T1000 (cell line): Measurements from ENCODE around the gene NUP93.

Experiments used
- DNase-seq: peaks from one replicate; lab custom pipeline; 2025; ENCODE audit warnings: mixed read lengths; lab: John Stamatoyannopoulos, UW

Gene NUP93

DNA sequence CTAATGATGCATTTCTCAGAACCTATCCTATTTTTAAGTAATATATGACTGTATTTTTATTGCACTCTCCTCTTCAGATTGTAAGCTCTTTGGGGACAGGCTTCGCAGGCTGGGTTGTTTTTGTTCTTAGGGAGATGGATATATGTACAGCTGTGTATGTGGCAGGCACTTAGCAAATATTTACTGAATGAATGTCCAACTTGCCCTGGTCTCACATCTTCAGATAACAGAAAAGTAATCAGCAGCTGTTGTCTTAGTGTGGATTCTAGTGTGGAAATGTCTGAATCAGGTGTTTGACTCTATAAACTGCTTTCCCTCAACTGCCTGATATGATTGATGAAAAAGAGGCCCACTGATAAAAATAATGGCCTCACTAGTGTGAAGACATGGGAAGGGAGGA lies 88.0 kb downstream of the NUP93 start:
- DNase-seq: no peak

DNA sequence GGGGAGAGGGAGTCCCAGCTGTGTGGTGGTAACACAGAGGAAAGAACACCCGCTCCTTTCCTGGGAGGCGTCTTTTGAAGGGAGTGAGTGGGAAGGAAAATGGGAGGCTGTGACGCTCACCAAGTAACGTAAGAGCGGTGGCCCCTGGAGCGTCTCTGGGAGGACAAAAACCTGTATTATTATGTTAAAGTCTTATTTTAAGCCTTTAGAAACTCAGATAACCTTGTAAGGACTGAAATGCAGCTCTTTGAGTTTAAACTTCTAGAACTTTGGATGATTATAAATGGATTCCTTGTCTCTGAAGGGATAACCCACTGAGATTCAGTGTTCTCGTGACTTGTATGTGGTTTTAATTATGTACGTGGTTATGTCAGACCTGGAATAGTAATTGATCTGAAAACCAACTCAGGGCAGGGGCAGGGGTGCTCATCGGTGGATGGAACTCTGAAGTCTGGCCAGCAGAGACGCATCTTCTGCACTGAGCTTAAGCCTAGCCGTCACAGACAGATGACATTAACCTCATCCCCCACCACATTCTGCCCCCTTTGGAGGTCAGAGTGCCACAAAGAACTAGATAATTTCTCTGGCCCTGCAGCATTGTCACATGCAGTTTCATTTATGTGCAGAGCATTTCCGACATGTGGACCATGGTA lies 93.3 kb downstream of the NUP93 start:
- DNase-seq: no peak

DNA sequence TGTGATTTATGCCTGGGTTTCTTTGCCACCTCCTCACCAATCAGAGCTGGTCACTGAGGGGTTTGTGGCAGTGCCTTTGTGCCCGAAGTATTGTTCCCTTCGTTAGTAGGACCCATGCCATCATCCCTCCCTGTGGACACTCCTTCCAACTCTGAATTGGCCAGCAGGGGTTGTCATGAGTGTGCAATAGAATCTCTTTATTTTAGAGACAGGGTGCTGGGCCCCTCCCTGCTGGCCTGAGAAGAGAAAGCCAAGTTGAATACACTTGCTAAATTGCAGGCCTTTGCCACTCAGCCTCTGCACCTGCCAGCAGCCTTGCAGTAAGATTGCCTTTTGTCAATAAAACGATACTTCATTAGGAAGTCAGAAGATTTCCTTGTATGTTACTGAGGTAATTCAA lies 94.4 kb downstream of the NUP93 start:
- DNase-seq: no peak

DNA sequence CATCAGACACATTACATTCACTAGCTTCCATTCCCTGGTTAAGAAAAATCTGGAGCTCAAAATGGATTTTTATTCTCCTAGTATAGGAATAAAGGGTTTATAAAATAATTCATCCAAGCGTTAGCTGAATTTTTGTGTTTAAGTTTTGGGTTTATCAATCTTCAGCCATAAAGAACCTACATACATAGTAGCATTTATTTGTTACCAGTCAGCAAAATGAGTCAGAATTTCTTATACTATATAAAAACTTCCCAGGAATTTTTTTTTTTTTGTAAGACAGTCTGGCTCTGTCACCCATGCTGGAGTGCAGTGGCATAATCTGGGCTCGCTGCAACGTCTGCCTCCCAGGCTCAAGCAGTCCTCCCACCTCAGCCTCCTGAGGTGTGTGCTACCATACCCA lies 94.9 kb downstream of the NUP93 start:
- no peak for DNase-seq

DNA sequence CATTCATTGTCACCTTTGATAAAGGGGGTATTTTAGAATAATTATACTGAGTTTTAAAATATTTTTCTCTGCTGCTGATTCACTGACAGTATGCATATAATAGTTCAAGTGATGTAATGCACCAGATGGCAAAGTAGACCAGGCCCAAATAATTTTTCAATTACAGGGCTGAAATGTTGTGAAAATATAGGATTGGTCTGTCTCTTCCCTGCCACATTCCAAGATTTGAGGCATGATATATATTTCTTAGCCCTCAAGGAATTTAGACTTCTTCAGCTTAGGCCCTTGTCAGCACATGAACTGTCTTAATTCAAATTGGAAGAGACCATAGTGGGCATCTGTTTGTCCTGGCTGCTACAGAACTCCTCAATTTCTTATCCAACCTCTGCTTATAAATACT lies 95.9 kb downstream of the NUP93 start:
- DNase-seq: no peak

DNA sequence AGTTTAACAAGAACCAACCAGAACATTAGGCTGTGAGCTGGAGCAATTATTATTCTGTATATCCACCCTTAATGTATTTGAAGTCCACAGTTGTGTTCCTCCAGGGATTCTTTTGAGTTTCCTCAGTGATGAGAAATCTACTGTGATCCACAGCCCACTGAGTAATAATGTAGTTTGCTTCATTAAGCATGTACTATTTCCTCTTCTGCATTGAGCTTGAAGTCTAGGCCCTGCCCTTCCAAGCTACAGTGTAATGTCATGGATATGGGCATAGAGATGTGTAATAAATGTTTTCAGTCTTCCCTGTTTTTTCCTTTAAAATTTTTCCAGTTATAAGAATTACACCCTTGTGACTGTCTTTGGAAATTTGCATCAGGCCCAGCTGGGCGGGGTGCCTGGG lies 98.7 kb downstream of the NUP93 start:
- DNase-seq: no peak

DNA sequence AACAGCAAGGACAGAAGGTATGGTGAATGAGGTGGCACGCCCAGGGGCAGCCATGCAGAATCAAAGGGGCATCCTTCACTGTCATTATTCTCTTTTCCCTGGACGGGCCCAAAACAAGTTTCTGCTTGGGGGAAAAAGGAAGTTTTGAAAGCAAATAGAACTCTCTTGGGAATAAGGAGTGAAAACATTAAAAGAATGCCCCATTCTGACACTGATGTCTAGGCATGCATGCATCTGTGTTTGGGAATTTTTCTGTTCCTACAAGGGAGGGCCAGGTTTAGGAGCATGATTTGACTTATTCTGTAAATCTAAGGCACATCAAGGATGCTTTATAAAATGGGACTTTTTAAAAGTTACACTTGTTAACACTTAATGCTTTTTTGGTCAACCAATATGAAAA lies 100.7 kb downstream of the NUP93 start:
- DNase-seq: no peak

DNA sequence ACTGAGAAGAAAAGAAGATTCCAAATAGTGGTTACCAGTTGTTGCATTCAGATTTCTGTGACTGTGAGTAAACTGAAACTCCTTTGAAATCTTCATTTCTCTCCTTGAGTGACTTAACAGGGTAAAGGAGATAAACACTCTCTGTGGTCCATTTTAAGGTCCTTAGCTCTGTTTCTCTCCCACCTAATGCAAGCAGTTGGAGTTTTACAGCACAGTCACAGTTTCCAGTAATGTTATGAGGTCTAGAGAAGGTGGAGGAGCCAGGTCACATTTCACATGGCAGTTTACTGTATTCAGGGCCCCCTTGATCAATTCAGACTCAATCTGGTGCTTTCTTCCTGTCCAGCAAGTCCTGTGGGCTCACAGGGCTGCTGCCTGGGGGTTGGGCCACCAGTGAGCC lies 102.8 kb downstream of the NUP93 start:
- DNase-seq: no peak

DNA sequence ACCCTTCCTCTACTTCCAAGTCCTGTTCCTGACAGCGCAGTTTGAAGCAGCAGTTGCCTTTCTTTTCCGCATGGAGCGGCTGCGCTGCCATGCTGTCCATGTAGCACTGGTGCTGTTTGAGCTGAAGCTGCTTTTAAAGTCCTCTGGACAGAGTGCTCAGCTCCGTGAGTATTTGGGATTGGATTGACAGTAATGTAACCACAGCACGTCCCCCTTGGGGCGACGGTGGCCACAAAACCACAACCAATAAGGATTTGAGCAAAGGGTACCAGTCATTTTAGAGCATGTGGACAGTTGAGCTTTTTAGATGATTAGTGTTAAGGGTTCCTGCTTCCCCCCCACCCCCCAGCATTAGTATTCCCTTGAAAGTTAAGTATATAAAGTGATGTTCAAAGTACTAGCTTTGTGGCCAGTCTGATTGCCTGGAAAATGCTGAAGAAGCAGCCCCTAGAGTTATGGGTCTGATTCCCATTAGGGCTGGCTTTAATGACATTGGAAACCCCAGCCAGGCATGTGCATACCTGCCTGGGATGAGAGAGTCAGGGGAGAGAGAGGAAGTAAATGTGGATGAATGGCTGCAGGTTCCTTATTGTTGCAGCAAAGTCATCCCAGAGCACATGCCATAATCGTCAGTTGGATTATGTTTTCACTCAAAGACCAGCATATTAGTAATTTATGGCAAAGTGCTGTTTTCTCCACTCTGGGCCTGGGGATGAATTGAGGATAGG lies 103.5 kb downstream of the NUP93 start:
- no peak for DNase-seq

DNA sequence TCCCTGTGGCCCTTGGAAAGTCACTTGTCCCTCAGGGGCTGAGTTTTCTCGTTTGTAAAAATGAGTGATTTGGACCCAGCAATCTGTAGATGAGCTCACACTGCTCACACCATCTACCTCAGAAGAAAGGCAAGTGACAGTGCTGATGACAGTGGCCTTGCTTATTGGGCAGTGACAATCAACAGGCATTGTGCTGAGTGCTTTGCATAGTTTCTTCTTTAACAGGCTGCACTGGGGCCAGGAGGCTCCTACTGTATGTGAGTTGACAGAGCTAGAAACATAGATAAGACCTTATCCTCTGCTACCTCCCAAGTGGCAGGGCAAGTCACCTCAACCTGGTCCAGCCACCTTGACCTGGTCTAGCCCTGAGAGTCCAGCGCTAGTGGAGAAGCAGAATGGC lies 105.4 kb downstream of the NUP93 start:
- no peak for DNase-seq

DNA sequence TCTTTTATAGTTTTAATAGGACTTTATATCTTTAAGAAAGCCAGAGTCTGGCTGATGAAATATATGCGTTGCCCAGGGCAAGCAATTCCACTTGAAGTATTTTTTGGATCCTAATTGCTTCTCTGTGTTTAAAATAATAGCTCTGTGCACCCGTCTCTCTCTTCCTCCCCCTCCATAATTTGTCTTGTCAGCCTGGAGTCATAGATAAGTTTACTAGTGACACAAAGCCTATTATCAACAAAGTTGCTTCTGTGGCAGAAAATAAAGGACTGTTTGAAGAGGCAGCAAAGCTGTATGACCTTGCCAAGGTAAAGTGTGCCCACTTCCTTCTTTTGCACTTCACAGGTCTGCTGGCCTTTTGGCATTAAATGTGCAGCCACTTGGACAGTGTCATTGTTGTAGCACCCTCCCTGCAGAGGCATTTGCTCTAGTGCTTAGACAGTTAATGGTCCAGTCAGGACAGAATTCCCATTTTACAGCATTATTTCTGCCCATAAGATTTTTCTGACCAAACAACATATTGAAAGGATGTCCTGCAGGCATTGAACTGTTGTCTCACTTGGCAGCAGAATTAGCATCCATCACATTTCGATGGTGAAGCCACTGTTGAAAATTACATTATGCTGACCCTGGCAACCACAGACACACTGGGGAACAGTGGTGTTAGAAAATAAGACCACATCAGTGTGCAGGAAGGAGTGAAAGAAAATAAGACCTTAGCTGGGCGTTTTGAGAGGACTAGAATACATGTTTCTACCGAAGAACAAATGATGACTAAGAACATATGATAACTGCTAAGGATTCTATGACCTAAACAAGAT lies 106.7 kb downstream of the NUP93 start:
- DNase-seq: no peak

DNA sequence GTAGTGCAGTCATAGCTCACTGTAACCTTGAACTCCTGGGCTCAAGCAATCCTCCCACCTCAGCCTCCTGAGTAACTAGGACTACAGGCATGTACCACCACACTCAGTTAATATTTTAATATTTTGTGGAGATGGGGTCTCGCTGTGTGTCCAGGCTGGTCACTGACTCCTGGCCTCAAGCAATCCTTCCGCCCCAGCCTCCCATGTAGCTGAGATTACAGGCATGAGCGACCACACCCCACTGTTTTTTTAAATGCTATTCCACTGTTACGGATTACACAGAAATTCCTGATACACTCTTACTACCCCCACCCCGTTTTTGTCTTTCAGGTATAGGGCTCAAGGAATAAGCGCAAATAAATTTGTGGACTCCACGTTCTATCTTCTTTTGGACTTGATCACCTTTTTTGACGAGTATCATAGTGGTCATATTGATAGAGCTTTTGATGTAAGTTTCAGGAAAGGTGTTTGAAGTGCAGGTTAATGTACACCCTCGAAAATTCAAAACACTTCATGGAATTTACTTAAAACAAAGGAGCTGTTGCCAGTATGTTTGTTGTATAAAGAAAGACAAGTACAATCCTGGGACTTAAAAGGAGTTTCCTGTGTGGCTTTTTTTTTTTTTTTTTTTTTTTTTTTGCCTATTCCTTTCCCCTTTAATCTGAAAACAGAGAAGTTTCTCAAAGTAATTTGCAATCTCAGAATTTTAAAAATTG lies 108.9 kb downstream of the NUP93 start:
- DNase-seq: no peak

DNA sequence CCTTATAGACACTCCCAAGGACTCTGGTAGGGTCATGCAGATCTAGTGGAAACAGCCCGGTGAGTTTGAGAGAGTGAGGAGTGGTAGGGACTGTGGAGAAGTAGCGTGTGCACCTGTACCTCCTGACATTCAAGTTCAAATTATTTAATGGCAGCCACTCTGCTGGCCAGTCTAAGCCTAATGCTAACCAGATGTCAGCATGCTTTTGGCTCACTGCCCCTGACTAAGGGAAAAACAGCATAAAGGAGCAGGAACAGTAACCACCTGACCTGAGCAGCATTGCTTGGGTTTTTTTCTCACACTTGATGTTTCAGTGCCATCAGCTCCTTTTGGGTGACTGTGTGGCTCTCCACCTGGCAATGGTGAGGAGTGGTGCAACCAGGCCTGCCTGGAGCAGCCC lies 111.3 kb downstream of the NUP93 start:
- DNase-seq: no peak

DNA sequence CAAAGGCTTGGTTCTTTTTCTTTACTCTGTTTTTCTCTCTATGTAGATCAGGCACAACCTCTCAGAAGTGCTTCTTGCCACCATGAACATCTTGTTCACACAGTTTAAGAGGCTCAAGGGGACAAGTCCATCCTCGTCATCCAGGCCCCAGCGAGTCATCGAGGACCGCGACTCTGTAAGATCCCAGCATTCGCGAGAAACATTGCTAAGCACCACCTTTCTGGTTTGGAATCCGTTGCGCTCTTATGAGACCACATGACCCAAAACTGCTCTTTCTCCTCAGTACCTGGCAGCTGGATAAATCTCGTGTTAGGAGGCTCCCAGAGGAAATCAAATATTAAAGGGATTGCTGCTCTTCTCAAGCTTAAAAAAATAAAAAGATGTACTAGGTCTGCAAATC lies 111.7 kb downstream of the NUP93 start:
- no peak for DNase-seq

DNA sequence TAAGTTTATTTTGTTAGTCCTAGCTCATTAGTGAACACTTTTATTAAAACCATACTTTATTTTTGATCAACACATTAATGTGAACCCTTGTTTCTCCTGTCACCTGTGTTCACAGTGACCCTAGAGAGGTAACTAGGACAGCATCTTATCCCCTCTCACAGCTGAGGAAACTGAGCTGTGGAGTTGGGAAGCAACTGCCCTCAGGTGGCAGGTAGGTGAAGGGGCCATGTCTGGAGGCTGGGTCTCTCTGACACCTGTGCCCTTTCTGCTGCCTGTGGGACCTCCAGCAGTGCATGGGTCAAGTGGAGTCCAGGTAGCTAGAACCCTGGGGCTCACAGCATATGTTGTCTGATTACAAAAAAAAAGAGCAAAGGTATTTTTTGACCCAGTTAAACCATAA lies 112.2 kb downstream of the NUP93 start:
- DNase-seq: no peak

DNA sequence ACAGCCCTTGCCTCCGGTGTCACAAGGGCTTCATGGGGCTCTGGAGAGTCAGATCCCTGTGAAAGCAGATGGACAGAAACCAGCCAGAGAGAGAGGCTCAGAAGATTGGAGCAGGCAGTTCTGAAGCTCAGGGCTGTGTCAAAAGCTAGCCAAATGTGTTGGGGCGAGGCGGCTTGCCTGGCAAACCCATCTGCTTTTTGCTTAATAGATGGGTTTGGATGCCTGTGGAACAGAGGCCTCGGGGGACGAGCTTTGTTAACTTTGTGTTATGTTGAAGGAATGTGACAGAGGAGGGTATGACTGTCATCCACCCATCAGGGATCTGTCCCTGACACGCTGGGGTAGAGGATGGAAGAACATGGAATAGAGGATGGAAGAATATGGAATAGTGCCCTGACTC lies 114.1 kb downstream of the NUP93 start:
- no peak for DNase-seq

DNA sequence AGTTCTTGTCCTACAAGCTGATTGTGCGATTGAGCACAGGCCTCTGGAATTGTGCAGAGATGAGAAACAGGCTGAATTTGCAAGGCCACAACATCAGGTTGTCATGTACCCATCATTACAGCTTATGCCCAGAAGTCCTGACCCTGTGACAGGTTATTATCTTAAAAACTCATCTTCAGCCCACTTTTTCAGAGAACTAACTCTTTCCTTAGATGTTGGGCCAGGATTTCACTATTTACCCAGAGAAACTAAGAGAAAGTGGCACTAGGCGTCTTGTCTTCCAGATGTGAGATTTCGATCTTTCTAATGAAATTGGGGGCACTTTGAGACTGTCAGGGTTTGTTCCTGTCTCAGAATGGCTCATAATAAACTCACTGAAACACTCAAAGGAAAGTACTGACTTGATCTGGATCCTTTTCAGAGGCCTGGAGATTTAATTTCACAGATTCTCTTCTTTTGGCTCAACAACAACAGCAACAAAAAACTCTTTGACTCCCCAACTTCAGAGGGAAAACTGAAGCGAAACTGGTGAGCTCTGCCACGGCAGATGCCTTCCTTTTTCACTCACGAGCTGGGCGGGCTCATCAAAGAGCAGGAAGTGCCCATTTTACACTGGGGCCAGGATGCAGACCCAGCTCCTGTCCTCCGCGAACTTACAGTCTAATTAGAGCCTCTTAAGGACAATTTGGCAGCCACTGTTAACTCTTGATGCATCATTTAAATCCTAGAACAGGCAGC lies 117.4 kb downstream of the NUP93 start:
- no peak for DNase-seq

DNA sequence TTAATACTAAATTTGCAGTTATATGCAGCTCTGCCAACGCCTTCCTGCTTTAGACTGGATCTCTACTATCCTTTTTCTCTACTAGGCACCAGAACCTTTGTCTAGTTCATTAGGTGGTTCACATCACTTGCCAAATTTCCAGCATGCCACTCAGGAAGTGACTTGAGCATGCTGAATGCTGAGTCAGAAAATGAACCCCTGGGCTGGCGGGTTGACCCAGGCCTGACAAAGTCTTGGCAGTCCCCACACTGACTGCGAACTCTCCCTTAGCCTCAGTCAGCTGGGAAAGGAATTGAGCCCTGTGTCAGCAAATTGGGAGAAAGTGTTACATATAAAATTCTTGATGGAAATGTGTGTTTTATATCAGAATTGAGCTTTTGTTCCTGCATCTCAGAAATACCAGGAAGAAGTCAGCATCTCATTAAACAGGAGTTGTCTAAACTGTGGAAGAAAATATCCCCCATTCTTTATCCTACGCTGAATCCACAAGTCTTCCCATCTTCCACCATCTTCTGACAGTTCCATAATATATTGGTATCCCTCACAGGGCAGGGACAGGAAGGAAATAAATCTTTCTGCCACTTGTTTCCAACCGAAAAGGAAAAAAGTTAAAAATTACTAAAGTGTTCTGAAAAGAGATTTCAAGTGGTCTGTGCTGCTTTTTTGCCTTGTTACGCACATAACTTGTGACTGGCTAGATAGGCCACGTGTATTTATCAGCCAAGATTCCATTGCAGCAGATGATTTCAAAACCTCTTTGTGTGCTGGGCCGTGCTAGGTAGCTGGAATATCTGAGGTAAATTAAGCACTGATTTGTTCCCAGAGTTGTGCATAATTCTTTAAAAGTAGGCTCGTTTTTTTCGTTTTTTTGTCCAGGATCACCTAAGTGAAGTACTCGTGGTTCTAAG lies 118.4 kb downstream of the NUP93 start:
- DNase-seq: no peak

DNA sequence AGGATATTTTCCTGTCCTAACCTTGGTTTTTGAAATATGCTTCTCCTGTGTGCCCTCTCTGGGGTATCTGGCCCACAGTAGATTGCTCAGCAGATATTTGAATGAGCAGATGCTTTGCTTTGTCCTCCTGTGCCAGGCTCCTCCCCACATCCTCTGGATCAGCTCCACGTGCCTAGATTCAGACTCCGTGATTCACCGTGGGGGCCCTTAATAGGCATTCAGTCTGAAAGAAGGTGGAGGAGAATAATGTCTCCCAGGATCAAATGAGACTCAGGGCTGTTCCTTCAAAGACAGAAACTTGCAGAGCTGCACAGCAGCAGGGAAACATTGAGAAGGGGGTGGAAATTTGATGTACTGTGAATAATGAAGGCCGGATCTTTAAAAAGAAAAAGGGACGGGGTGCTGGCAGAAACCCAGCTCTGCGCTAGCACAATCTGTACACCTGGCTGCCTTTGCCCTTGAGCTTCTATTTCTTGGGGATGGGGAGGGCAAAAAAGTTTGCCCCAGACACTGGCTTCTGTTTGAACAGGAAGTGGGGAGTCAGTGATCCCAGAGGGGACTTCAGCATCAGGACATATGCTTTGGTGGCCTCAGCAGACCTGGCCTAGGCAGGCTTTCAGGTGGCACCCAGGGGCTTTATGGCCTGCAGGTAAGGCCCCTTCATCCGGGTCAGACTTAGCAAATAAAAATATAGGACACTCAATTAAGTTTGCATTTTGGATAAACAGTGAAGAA lies 119.2 kb downstream of the NUP93 start:
- DNase-seq: no peak
